NCI-H2081 (cell line): ENCODE data around the gene RASGRF1.
A peak's percentile ranks its signal among the peaks of the same experiment; 100 is the strongest.

Experiments
- DNase-seq, 2 experiments: peaks; one replicate each; lab custom pipeline; 2025; lab: John Stamatoyannopoulos, UW

RASGRF1 gene

GRCh38 chr15:79101866-79102581 is 11.4 kb upstream of the RASGRF1 start:
- no peak for DNase-seq

GRCh38 chr15:79099692-79100091 is 9.1 kb upstream of the RASGRF1 start:
- DNase-seq: no peak

- DNase-seq: no peak
Observed at GRCh38 chr15:79094611-79095021, 4.0 kb upstream of the RASGRF1 start.

- no peak for DNase-seq
Observed at GRCh38 chr15:79093352-79093935, 2.9 kb upstream of the RASGRF1 start.

- no peak for DNase-seq
Observed at GRCh38 chr15:79092382-79092781, 1.8 kb upstream of the RASGRF1 start.

- DNase-seq: peak; percentile 19 to 20
Observed at GRCh38 chr15:79091204-79091867, 756 bp upstream of the RASGRF1 start.

GRCh38 chr15:79089890-79090486 is 592 bp downstream of the RASGRF1 start:
- DNase-seq: no peak

- DNase-seq: no peak
Observed at GRCh38 chr15:79089331-79089889, 1.2 kb downstream of the RASGRF1 start.

GRCh38 chr15:79088426-79089205 is 2.0 kb downstream of the RASGRF1 start:
- no peak for DNase-seq

- DNase-seq: no peak
Observed at GRCh38 chr15:79086814-79087213, 3.8 kb downstream of the RASGRF1 start.

GRCh38 chr15:79084308-79084968 is 6.1 kb downstream of the RASGRF1 start:
- peak in 1 of 2 experiments; percentile 66 for DNase-seq

- DNase-seq: no peak
Observed at GRCh38 chr15:79083154-79083553, 7.4 kb downstream of the RASGRF1 start.

- DNase-seq: no peak
Observed at GRCh38 chr15:79082363-79083070, 8.1 kb downstream of the RASGRF1 start.

GRCh38 chr15:79078763-79079410 is 11.7 kb downstream of the RASGRF1 start:
- no peak for DNase-seq

GRCh38 chr15:79078003-79078402 is 12.6 kb downstream of the RASGRF1 start:
- no peak for DNase-seq

GRCh38 chr15:79076661-79077060 is 13.9 kb downstream of the RASGRF1 start:
- DNase-seq: no peak

GRCh38 chr15:79075256-79075655 is 15.3 kb downstream of the RASGRF1 start:
- DNase-seq: no peak

GRCh38 chr15:79073336-79073735 is 17.2 kb downstream of the RASGRF1 start:
- no peak for DNase-seq

GRCh38 chr15:79071901-79072300 is 18.7 kb downstream of the RASGRF1 start:
- no peak for DNase-seq

GRCh38 chr15:79068790-79069189 is 21.8 kb downstream of the RASGRF1 start:
- DNase-seq: no peak
